HEK293 (cell line): ENCODE data around the gene MRTFB.

Source experiments
- BCL11B ChIP-seq: fragments of 450-650 bp; formaldehyde crosslinking; IDR thresholded peaks from 2 replicates; pipeline ENCODE4 v1.5.1; 2016; ENCODE audit warnings: low read depth, missing biosample characterization, missing genetic modification characterization
- HOXD13 ChIP-seq: sonication (generic); formaldehyde crosslinking; IDR thresholded peaks from 2 replicates; pipeline ENCODE4 v1.8.0; 2022; ENCODE audit warnings: missing genetic modification reagents, borderline replicate concordance
- KLF7 ChIP-seq: fragments of 450-650 bp; formaldehyde crosslinking; IDR thresholded peaks from 2 replicates; pipeline ENCODE4 v1.5.1; 2016; ENCODE audit warnings: missing biosample characterization, missing genetic modification characterization, borderline replicate concordance
- KLF9 ChIP-seq: fragments of 450-650 bp; formaldehyde crosslinking; IDR thresholded peaks from 2 replicates; pipeline ENCODE4 v1.5.1; 2016; ENCODE audit warnings: missing biosample characterization, missing genetic modification characterization, low read depth
- TCF7L2 ChIP-seq: IDR thresholded peaks from 2 replicates; pipeline ENCODE4 v1.6.1; 2011; ENCODE audit warnings: low read depth, mild to moderate bottlenecking, inconsistent platforms, low read length, moderate library complexity, borderline replicate concordance
- YY1 ChIP-seq: fragments of 450-650 bp; formaldehyde crosslinking; IDR thresholded peaks from 2 replicates; pipeline ENCODE4 v1.5.1; 2018; ENCODE audit warnings: missing biosample characterization, missing genetic modification characterization
- YY2 ChIP-seq: fragments of 450-650 bp; formaldehyde crosslinking; IDR thresholded peaks from 2 replicates; pipeline ENCODE4 v1.5.1; 2016; ENCODE audit warnings: missing biosample characterization, missing genetic modification characterization
- ZNF133 ChIP-seq: fragments of 450-650 bp; formaldehyde crosslinking; IDR thresholded peaks from 2 replicates; pipeline ENCODE4 v1.5.1; 2016; ENCODE audit warnings: missing biosample characterization, missing genetic modification characterization
- ZNF138 ChIP-seq: fragments of 450-650 bp; formaldehyde crosslinking; IDR thresholded peaks from 2 replicates; pipeline ENCODE4 v1.5.1; 2016; ENCODE audit warnings: missing biosample characterization, missing genetic modification characterization, borderline replicate concordance
- ZNF157 ChIP-seq: fragments of 450-650 bp; formaldehyde crosslinking; IDR thresholded peaks from 2 replicates; pipeline ENCODE4 v1.5.1; 2016; ENCODE audit warnings: missing biosample characterization, missing genetic modification characterization
- ZNF174 ChIP-seq: fragments of 450-650 bp; formaldehyde crosslinking; IDR thresholded peaks from 2 replicates; pipeline ENCODE4 v1.5.0; 2017; ENCODE audit warnings: missing biosample characterization, mild to moderate bottlenecking, missing genetic modification characterization
- ZNF175 ChIP-seq: fragments of 450-650 bp; formaldehyde crosslinking; IDR thresholded peaks from 2 replicates; pipeline ENCODE4 v1.5.1; 2016; ENCODE audit warnings: missing biosample characterization, missing genetic modification characterization
- ZNF248 ChIP-seq: fragments of 450-650 bp; formaldehyde crosslinking; IDR thresholded peaks from 2 replicates; pipeline ENCODE4 v1.5.1; 2017; ENCODE audit warnings: missing biosample characterization, missing genetic modification characterization
- ZNF433 ChIP-seq: fragments of 450-650 bp; formaldehyde crosslinking; IDR thresholded peaks from 2 replicates; pipeline ENCODE4 v1.5.1; 2016; ENCODE audit warnings: missing biosample characterization, missing genetic modification characterization, low read depth
- ZNF473 ChIP-seq: fragments of 450-650 bp; formaldehyde crosslinking; IDR thresholded peaks from 2 replicates; pipeline ENCODE4 v1.5.1; 2017; ENCODE audit warnings: missing biosample characterization, missing genetic modification characterization
- ZNF501 ChIP-seq: fragments of 450-650 bp; formaldehyde crosslinking; IDR thresholded peaks from 2 replicates; pipeline ENCODE4 v1.5.1; 2016; ENCODE audit warnings: missing biosample characterization, missing genetic modification characterization
- ZNF664 ChIP-seq: fragments of 450-650 bp; formaldehyde crosslinking; IDR thresholded peaks from 2 replicates; pipeline ENCODE4 v1.5.1; 2016; ENCODE audit warnings: missing biosample characterization, missing genetic modification characterization
- ZNF776 ChIP-seq: fragments of 450-650 bp; formaldehyde crosslinking; IDR thresholded peaks from 2 replicates; pipeline ENCODE4 v1.5.0; 2017; ENCODE audit warnings: missing biosample characterization, missing genetic modification characterization, borderline replicate concordance
- ZSCAN30 ChIP-seq: fragments of 450-650 bp; IDR thresholded peaks from 2 replicates; pipeline ENCODE4 v1.5.1; 2018; ENCODE audit warnings: missing biosample characterization, mild to moderate bottlenecking, missing genetic modification characterization, moderate library complexity
- TF ChIP-seq, protein P1 (sequence below): fragments of 450-650 bp; formaldehyde crosslinking; IDR thresholded peaks from 2 replicates; pipeline ENCODE4 v1.5.1; 2016; ENCODE audit warnings: missing biosample characterization, missing genetic modification characterization
- TF ChIP-seq, protein P2 (sequence below): fragments of 450-650 bp; formaldehyde crosslinking; IDR thresholded peaks from 2 replicates; pipeline ENCODE4 v1.5.1; 2016; ENCODE audit warnings: missing biosample characterization, missing genetic modification characterization, borderline replicate concordance
- TF ChIP-seq, protein P3 (sequence below): fragments of 450-650 bp; formaldehyde crosslinking; conservative IDR thresholded peaks from 2 replicates; pipeline ENCODE4 v1.5.1; 2016; ENCODE audit warnings: low read depth, missing biosample characterization, missing genetic modification characterization
- TF ChIP-seq, protein P4 (sequence below): fragments of 450-650 bp; formaldehyde crosslinking; IDR thresholded peaks from 2 replicates; pipeline ENCODE4 v1.5.1; 2016; ENCODE audit warnings: missing biosample characterization, missing genetic modification characterization, borderline replicate concordance
- TF ChIP-seq, protein P5 (sequence below): fragments of 450-650 bp; formaldehyde crosslinking; IDR thresholded peaks from 2 replicates; pipeline ENCODE4 v1.5.1; 2016; ENCODE audit warnings: missing biosample characterization, missing genetic modification characterization

The MRTFB gene

DNA sequence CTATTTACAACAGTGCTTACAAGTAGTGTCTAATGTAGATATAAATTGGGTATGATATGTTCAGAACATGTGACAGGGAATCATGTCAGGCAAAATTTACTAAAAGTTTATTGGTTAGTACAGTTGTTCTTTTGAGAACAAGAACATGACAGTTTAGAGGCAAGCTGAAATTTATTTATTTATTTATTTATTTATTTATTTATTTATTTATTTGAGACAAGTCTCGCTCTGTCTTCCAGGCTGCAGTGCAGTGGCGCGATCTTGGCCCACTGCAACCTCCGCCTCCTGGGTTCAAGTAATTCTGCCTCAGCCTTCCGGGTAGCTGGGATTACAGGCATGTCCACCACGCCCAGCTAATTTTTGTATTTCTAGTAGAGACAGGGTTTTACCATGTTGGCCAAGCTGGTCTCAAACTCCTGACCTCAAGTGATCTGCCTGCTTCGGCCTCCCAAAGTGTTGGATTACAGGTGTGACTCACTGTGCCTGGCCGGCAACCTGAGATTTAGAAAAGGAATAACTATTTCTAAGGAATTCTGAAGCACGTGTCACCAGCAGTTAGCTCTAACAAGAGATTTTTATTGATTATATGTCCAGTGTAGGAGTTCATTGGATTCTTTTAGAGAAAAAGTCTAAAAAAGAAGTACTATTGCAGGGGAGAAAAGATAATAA, 24.9 kb downstream of the MRTFB start (continued):
- TF ChIP-seq, protein P1, sequence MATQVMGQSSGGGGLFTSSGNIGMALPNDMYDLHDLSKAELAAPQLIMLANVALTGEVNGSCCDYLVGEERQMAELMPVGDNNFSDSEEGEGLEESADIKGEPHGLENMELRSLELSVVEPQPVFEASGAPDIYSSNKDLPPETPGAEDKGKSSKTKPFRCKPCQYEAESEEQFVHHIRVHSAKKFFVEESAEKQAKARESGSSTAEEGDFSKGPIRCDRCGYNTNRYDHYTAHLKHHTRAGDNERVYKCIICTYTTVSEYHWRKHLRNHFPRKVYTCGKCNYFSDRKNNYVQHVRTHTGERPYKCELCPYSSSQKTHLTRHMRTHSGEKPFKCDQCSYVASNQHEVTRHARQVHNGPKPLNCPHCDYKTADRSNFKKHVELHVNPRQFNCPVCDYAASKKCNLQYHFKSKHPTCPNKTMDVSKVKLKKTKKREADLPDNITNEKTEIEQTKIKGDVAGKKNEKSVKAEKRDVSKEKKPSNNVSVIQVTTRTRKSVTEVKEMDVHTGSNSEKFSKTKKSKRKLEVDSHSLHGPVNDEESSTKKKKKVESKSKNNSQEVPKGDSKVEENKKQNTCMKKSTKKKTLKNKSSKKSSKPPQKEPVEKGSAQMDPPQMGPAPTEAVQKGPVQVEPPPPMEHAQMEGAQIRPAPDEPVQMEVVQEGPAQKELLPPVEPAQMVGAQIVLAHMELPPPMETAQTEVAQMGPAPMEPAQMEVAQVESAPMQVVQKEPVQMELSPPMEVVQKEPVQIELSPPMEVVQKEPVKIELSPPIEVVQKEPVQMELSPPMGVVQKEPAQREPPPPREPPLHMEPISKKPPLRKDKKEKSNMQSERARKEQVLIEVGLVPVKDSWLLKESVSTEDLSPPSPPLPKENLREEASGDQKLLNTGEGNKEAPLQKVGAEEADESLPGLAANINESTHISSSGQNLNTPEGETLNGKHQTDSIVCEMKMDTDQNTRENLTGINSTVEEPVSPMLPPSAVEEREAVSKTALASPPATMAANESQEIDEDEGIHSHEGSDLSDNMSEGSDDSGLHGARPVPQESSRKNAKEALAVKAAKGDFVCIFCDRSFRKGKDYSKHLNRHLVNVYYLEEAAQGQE (tag by site-specific recombination): no peak; the same call in 1 of the 2 replicates
- TF ChIP-seq ZNF473 (tag by site-specific recombination) (no peak), BCL11B (tag by site-specific recombination) (no peak), ZNF433 (tag by site-specific recombination) (peak; percentile 90), HOXD13 (CRISPR knock-in tag) (no peak), ZNF174 (tag by site-specific recombination) (no peak), ZNF175 (tag by site-specific recombination) (no peak), KLF7 (tag by site-specific recombination) (no peak), KLF9 (tag by site-specific recombination) (no peak), TCF7L2 (no peak), YY1 (tag by site-specific recombination) (no peak), ZNF138 (tag by site-specific recombination) (peak; percentile 66; the same call in 1 of the 2 replicates), ZNF664 (peak; percentile 65), YY2 (no peak), ZNF776 (no peak), ZNF133 (tag by site-specific recombination) (no peak), ZNF157 (tag by site-specific recombination) (no peak), ZSCAN30 (tag by site-specific recombination) (no peak), ZNF501 (peak; percentile 61; the same call in 1 of the 2 replicates), ZNF248 (tag by site-specific recombination) (no peak)
- TF ChIP-seq, protein P2, sequence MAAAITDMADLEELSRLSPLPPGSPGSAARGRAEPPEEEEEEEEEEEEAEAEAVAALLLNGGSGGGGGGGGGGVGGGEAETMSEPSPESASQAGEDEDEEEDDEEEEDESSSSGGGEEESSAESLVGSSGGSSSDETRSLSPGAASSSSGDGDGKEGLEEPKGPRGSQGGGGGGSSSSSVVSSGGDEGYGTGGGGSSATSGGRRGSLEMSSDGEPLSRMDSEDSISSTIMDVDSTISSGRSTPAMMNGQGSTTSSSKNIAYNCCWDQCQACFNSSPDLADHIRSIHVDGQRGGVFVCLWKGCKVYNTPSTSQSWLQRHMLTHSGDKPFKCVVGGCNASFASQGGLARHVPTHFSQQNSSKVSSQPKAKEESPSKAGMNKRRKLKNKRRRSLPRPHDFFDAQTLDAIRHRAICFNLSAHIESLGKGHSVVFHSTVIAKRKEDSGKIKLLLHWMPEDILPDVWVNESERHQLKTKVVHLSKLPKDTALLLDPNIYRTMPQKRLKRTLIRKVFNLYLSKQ: no peak
- TF ChIP-seq, protein P3, sequence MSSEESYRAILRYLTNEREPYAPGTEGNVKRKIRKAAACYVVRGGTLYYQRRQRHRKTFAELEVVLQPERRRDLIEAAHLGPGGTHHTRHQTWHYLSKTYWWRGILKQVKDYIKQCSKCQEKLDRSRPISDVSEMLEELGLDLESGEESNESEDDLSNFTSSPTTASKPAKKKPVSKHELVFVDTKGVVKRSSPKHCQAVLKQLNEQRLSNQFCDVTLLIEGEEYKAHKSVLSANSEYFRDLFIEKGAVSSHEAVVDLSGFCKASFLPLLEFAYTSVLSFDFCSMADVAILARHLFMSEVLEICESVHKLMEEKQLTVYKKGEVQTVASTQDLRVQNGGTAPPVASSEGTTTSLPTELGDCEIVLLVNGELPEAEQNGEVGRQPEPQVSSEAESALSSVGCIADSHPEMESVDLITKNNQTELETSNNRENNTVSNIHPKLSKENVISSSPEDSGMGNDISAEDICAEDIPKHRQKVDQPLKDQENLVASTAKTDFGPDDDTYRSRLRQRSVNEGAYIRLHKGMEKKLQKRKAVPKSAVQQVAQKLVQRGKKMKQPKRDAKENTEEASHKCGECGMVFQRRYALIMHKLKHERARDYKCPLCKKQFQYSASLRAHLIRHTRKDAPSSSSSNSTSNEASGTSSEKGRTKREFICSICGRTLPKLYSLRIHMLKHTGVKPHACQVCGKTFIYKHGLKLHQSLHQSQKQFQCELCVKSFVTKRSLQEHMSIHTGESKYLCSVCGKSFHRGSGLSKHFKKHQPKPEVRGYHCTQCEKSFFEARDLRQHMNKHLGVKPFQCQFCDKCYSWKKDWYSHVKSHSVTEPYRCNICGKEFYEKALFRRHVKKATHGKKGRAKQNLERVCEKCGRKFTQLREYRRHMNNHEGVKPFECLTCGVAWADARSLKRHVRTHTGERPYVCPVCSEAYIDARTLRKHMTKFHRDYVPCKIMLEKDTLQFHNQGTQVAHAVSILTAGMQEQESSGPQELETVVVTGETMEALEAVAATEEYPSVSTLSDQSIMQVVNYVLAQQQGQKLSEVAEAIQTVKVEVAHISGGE (tag by site-specific recombination): peak; percentile 77
- TF ChIP-seq, protein P4, sequence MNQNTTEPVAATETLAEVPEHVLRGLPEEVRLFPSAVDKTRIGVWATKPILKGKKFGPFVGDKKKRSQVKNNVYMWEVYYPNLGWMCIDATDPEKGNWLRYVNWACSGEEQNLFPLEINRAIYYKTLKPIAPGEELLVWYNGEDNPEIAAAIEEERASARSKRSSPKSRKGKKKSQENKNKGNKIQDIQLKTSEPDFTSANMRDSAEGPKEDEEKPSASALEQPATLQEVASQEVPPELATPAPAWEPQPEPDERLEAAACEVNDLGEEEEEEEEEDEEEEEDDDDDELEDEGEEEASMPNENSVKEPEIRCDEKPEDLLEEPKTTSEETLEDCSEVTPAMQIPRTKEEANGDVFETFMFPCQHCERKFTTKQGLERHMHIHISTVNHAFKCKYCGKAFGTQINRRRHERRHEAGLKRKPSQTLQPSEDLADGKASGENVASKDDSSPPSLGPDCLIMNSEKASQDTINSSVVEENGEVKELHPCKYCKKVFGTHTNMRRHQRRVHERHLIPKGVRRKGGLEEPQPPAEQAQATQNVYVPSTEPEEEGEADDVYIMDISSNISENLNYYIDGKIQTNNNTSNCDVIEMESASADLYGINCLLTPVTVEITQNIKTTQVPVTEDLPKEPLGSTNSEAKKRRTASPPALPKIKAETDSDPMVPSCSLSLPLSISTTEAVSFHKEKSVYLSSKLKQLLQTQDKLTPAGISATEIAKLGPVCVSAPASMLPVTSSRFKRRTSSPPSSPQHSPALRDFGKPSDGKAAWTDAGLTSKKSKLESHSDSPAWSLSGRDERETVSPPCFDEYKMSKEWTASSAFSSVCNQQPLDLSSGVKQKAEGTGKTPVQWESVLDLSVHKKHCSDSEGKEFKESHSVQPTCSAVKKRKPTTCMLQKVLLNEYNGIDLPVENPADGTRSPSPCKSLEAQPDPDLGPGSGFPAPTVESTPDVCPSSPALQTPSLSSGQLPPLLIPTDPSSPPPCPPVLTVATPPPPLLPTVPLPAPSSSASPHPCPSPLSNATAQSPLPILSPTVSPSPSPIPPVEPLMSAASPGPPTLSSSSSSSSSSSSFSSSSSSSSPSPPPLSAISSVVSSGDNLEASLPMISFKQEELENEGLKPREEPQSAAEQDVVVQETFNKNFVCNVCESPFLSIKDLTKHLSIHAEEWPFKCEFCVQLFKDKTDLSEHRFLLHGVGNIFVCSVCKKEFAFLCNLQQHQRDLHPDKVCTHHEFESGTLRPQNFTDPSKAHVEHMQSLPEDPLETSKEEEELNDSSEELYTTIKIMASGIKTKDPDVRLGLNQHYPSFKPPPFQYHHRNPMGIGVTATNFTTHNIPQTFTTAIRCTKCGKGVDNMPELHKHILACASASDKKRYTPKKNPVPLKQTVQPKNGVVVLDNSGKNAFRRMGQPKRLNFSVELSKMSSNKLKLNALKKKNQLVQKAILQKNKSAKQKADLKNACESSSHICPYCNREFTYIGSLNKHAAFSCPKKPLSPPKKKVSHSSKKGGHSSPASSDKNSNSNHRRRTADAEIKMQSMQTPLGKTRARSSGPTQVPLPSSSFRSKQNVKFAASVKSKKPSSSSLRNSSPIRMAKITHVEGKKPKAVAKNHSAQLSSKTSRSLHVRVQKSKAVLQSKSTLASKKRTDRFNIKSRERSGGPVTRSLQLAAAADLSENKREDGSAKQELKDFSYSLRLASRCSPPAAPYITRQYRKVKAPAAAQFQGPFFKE (tag by site-specific recombination): no peak
- TF ChIP-seq, protein P5, sequence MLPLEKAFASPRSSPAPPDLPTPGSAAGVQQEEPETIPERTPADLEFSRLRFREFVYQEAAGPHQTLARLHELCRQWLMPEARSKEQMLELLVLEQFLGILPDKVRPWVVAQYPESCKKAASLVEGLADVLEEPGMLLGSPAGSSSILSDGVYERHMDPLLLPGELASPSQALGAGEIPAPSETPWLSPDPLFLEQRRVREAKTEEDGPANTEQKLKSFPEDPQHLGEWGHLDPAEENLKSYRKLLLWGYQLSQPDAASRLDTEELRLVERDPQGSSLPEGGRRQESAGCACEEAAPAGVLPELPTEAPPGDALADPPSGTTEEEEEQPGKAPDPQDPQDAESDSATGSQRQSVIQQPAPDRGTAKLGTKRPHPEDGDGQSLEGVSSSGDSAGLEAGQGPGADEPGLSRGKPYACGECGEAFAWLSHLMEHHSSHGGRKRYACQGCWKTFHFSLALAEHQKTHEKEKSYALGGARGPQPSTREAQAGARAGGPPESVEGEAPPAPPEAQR: no peak
